Osteoblast (primary cell): ENCODE results near the gene SPATS2L. TPM values are rescaled to one million over a fixed set of nuclear protein-coding genes. Genes with fewer than 3 reads are reported as not detected.
A peak's percentile ranks its signal among the peaks of the same experiment; 100 is the strongest.

Experiments used
- DNase-seq: peaks from one replicate; pipeline ENCODE4 v3.0.0; 2011; ENCODE audit warnings: low spot score, mixed read lengths; ENCODE audit not compliant: insufficient read length; ENCODE audit errors: missing footprints
- H2AFZ ChIP-seq: 2 replicates; pipeline ENCODE4 v1.6.0; 2011; ENCODE audit warnings: mild to moderate bottlenecking, low read length
- H3K27ac ChIP-seq: 2 replicates; pipeline ENCODE4 v1.5.1; 2011; ENCODE audit warnings: mild to moderate bottlenecking, low read depth, low read length, moderate library complexity
- H3K27me3 ChIP-seq: 2 replicates; pipeline ENCODE4 v1.6.0; 2012; ENCODE audit warnings: mild to moderate bottlenecking, control low read depth, inconsistent platforms, low read length, moderate library complexity; ENCODE audit not compliant: insufficient read depth
- H3K36me3 ChIP-seq: 2 replicates; pipeline ENCODE4 v1.5.1; 2011; ENCODE audit warnings: mild to moderate bottlenecking, low read length, control low read depth, moderate library complexity; ENCODE audit not compliant: insufficient read depth
- H3K4me1 ChIP-seq: 2 replicates; pipeline ENCODE4 v1.5.1; 2011; ENCODE audit warnings: mild to moderate bottlenecking, low read length, control low read depth, moderate library complexity; ENCODE audit not compliant: insufficient read depth
- H3K4me2 ChIP-seq: 2 replicates; pipeline ENCODE4 v1.6.0; 2011; ENCODE audit warnings: mild to moderate bottlenecking, low read length; ENCODE audit not compliant: insufficient read depth
- H3K4me3 ChIP-seq: fragments of 200-600 bp; sonication (generic); 3 replicates; pipeline ENCODE4 v1.5.1; 2012; ENCODE audit warnings: mild to moderate bottlenecking, low read length, inconsistent platforms; ENCODE audit not compliant: insufficient read depth
- H3K79me2 ChIP-seq: 2 replicates; pipeline ENCODE4 v1.6.0; 2012; ENCODE audit warnings: mild to moderate bottlenecking, low read length, control low read depth, inconsistent platforms; ENCODE audit not compliant: insufficient read depth
- H3K9me3 ChIP-seq: 2 replicates; pipeline ENCODE4 v1.5.1; 2011; ENCODE audit warnings: low read depth, low read length, control low read depth
- H4K20me1 ChIP-seq: 2 replicates; pipeline ENCODE4 v1.6.0; 2012; ENCODE audit warnings: mild to moderate bottlenecking, low read length, control low read depth; ENCODE audit not compliant: insufficient read depth
- total RNA-seq: library from RNA; depleted of rRNA; stranded (reverse); fragments of >200 nt; gene quantifications from 2 replicates; pipeline ENCODE4 v1.2.3, GENCODE V29; 2012
- TF ChIP-seq, protein P1 (sequence below): IDR thresholded peaks from 2 replicates; pipeline ENCODE4 v1.5.1; 2011; ENCODE audit warnings: mild to moderate bottlenecking, low read depth, low read length, moderate library complexity; ENCODE audit errors: extremely low read depth

Gene SPATS2L
- total RNA-seq, 1 donor, result 74.6 TPM

DNA sequence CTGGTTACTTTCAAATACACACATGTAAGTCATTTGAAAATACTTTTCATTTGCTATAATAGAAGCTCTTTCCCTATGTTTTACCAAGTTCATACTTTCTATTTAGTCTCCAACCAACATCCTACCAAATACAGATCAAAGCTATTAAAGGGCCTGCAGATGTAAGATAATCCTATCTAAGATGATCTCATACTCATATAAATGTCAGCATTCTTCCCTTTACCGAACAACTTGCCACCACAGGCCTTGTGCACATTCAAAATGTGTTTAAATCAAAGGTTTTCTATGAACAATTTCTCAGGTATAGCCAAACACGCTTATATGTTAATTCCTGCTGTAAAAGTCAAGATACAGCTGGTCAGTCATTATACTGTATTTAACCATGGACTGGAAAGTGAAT lies 180.0 kb downstream of the SPATS2L start:
- no peaks in the 10 kb centered on the region for H3K27me3 ChIP-seq
- H4K20me1 ChIP-seq, result no peaks in the 10 kb centered on the region
- no peaks in the 10 kb centered on the region for H3K79me2 ChIP-seq
- no peak overlapping the region for H2AFZ ChIP-seq
- H3K4me3 ChIP-seq, result no peak overlapping the region
- peak overlapping the region; percentile 1 for H3K27ac ChIP-seq
- H3K36me3 ChIP-seq, result peaks cover 20% of the 10 kb centered on the region
- DNase-seq, result no peak
- TF ChIP-seq, protein P1, sequence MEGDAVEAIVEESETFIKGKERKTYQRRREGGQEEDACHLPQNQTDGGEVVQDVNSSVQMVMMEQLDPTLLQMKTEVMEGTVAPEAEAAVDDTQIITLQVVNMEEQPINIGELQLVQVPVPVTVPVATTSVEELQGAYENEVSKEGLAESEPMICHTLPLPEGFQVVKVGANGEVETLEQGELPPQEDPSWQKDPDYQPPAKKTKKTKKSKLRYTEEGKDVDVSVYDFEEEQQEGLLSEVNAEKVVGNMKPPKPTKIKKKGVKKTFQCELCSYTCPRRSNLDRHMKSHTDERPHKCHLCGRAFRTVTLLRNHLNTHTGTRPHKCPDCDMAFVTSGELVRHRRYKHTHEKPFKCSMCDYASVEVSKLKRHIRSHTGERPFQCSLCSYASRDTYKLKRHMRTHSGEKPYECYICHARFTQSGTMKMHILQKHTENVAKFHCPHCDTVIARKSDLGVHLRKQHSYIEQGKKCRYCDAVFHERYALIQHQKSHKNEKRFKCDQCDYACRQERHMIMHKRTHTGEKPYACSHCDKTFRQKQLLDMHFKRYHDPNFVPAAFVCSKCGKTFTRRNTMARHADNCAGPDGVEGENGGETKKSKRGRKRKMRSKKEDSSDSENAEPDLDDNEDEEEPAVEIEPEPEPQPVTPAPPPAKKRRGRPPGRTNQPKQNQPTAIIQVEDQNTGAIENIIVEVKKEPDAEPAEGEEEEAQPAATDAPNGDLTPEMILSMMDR, result no peak
- no peak overlapping the region for H3K4me2 ChIP-seq
- peaks cover 14% of the 10 kb centered on the region for H3K4me1 ChIP-seq
- H3K9me3 ChIP-seq, result no peaks in the 10 kb centered on the region

DNA sequence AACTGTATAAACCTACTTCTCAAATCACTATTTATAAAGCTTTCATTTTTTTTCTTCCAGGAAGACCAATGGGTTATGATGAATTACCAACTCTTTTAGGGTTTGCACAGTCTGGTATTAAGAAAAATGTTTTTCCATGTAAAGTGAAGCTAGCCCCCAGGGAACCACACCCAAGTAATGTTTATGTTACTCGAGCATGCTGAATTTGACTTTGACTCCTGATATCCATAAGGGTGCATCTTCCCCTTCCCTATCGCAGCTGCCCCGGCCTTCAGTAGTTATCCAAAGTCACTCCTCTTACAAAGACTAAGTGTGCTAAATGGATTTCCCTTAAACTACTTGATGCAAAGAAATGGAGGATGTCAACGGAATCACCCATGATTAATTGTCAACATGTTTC lies 181.7 kb downstream of the SPATS2L start:
- Histone ChIP-seq H3K27ac (no peak overlapping the region), H3K79me2 (no peaks in the 10 kb centered on the region), H3K4me2 (no peak overlapping the region), H3K27me3 (no peaks in the 10 kb centered on the region), H3K36me3 (peaks cover 33% of the 10 kb centered on the region), H3K4me1 (peaks cover 14% of the 10 kb centered on the region), H4K20me1 (no peaks in the 10 kb centered on the region), H3K4me3 (no peak overlapping the region), H2AFZ (no peak overlapping the region), H3K9me3 (no peaks in the 10 kb centered on the region)
- TF ChIP-seq, protein P1, result no peak
- no peak for DNase-seq

DNA sequence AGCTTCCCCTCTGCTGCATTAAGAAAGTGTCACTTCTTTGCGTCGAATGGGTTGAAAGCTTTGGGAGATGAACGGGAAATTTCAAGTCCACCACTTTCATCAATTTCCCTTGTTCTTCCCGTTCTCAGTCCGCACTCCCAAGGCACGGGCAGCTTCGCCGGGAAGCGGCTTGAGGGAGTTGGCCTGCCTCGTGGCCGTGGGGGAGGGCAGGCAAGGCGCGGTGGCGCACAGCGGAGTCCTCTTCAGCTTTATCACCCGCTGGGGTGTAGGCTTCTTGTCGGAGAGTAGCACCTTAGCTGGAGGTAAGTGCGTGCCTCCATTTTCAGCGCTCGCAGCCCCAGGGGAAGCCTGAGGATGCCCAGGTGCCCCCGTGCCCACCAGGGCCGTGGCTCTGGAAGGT lies 183.5 kb downstream of the SPATS2L start:
- H3K79me2 ChIP-seq, result no peaks in the 10 kb centered on the region
- no peak overlapping the region for H2AFZ ChIP-seq
- no peak for DNase-seq
- TF ChIP-seq, protein P1, result no peak
- H3K36me3 ChIP-seq, result peaks cover 33% of the 10 kb centered on the region
- H3K9me3 ChIP-seq, result no peaks in the 10 kb centered on the region
- no peak overlapping the region for H3K4me3 ChIP-seq
- H3K4me1 ChIP-seq, result peaks cover 13% of the 10 kb centered on the region
- H3K4me2 ChIP-seq, result no peak overlapping the region
- H3K27me3 ChIP-seq, result no peaks in the 10 kb centered on the region
- no peaks in the 10 kb centered on the region for H4K20me1 ChIP-seq
- no peak overlapping the region for H3K27ac ChIP-seq

DNA sequence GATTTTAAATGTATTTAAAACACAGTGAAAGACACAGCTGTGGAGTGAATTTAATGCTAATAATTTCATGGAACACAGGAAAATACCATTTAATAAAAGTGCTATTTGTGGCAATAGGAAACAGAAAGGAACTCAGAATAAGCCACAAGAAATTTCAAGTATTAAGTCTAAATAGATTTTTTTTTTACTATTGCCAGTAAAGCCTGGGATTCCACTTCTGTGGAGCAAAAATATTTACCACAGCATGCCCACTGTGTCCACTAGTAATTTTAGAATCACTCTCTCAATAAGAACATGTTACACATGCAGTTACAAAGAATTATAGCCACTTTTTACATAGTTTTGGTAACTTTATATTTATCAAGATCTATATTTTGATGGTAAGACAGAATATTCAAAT lies 186.2 kb downstream of the SPATS2L start:
- Histone ChIP-seq H3K27me3 (no peaks in the 10 kb centered on the region), H2AFZ (no peak overlapping the region), H3K4me3 (no peak overlapping the region), H3K27ac (no peak overlapping the region), H3K79me2 (no peaks in the 10 kb centered on the region), H3K4me1 (no peaks in the 10 kb centered on the region), H4K20me1 (no peaks in the 10 kb centered on the region), H3K36me3 (peaks cover 38% of the 10 kb centered on the region), H3K9me3 (no peaks in the 10 kb centered on the region), H3K4me2 (no peak overlapping the region)
- TF ChIP-seq, protein P1, result no peak
- no peak for DNase-seq
